A673 (cell line): ENCODE results near the gene TRIP12.

Source experiments
- CTCF ChIP-seq: fragments of 300-800, 200-600 bp; sonication (generic); conservative IDR thresholded peaks from 2 replicates; pipeline ENCODE4 v1.5.1; 2017; ENCODE audit warnings: low read depth, mild to moderate bottlenecking, antibody characterized with exemption, low read length, moderate library complexity, mixed read lengths
- EZH2 ChIP-seq: fragments of 200-600 bp; sonication (generic); IDR thresholded peaks from 2 replicates; pipeline ENCODE4 v1.6.1; 2017; ENCODE audit warnings: borderline replicate concordance, low read depth, mild to moderate bottlenecking, mixed read lengths, antibody characterized with exemption, low read length; ENCODE audit not compliant: poor library complexity, severe bottlenecking

- TF ChIP-seq CTCF (no peak), EZH2 (no peak)
Measured at GRCh38 chr2:229930656-229931055, 8.8 kb upstream of the TRIP12 start.
